Neural cell (in vitro differentiated cells): ENCODE measurements around the gene ALK. TPM values are rescaled to one million over a fixed set of nuclear protein-coding genes. Genes with fewer than 3 reads are reported as not detected.
A peak's percentile ranks its signal among the peaks of the same experiment; 100 is the strongest.

ENCODE experiments used
- H2AFZ ChIP-seq: fragments of 200-600, 300-800 bp; sonication (generic), shearing (Covaris generic); 2 replicates; pipeline ENCODE4 v1.6.0; 2014; ENCODE audit warnings: low read depth, mild to moderate bottlenecking, antibody characterized with exemption, low read length, moderate library complexity
- H3F3A ChIP-seq: fragments of 200-600 bp; shearing (Covaris generic); 2 replicates; pipeline ENCODE4 v1.6.1; 2016; ENCODE audit warnings: mild to moderate bottlenecking, moderate library complexity, mixed read lengths, antibody characterized with exemption, low read length; ENCODE audit not compliant: insufficient read depth, poor library complexity, severe bottlenecking
- H3K27ac ChIP-seq: fragments of 200-600, 300-800 bp; sonication (generic), shearing (Covaris generic); 2 replicates; pipeline ENCODE4 v1.5.1; 2014; ENCODE audit warnings: mild to moderate bottlenecking, low read length, moderate library complexity
- H3K27me3 ChIP-seq: fragments of 300-800, 200-600 bp; sonication (generic), shearing (Covaris generic); 2 replicates; pipeline ENCODE4 v1.6.0; 2014; ENCODE audit warnings: mild to moderate bottlenecking, low read depth, low read length, moderate library complexity; ENCODE audit not compliant: insufficient read depth
- H3K36me3 ChIP-seq: fragments of 300-800, 200-600 bp; sonication (generic), shearing (Covaris generic); 2 replicates; pipeline ENCODE4 v1.5.1; 2014; ENCODE audit warnings: mild to moderate bottlenecking, antibody characterized with exemption, low read length, moderate library complexity; ENCODE audit not compliant: insufficient read depth
- H3K4me2 ChIP-seq: fragments of 300-800, 200-600 bp; sonication (generic), shearing (Covaris generic); 2 replicates; pipeline ENCODE4 v1.6.0; 2014; ENCODE audit warnings: mild to moderate bottlenecking, low read length
- H3K4me3 ChIP-seq: fragments of 300-800, 200-600 bp; sonication (generic), shearing (Covaris generic); 2 replicates; pipeline ENCODE4 v1.5.1; 2014; ENCODE audit warnings: mild to moderate bottlenecking, low read length, moderate library complexity
- H3K79me2 ChIP-seq: fragments of 200-600 bp; shearing (Covaris generic); replicated peaks from 2 replicates; pipeline ENCODE4 v1.6.0; 2014; ENCODE audit warnings: mild to moderate bottlenecking, low read length, moderate library complexity; ENCODE audit not compliant: insufficient read depth
- H3K9ac ChIP-seq: fragments of 300-800, 200-600 bp; sonication (generic), shearing (Covaris generic); 2 replicates; pipeline ENCODE4 v1.6.1; 2016; ENCODE audit warnings: mild to moderate bottlenecking, low read length, mixed read lengths
- H3K9me2 ChIP-seq: fragments of 200-600 bp; shearing (Covaris generic); 2 replicates; pipeline ENCODE4 v1.6.1; 2016; ENCODE audit warnings: mild to moderate bottlenecking, low read length, mixed read lengths; ENCODE audit not compliant: insufficient read depth
- H3K9me3 ChIP-seq: fragments of 200-600, 300-800 bp; sonication (generic), shearing (Covaris generic); 2 replicates; pipeline ENCODE4 v1.6.1; 2016; ENCODE audit warnings: mild to moderate bottlenecking, mixed run types, low read length, moderate library complexity, mixed read lengths
- H4K20me1 ChIP-seq: fragments of 200-600 bp; shearing (Covaris generic); 2 replicates; pipeline ENCODE4 v1.6.1; 2016; ENCODE audit warnings: mild to moderate bottlenecking, mixed run types; ENCODE audit not compliant: insufficient read depth
- EP300 ChIP-seq: fragments of 450-650 bp; conservative IDR thresholded peaks from 2 replicates; pipeline ENCODE4 v1.6.1; 2014; ENCODE audit warnings: antibody characterized with exemption, mild to moderate bottlenecking, moderate library complexity; ENCODE audit not compliant: poor library complexity, severe bottlenecking
- EZH2 ChIP-seq: fragments of 200-600, 300-800 bp; shearing (Covaris generic), sonication (generic); IDR thresholded peaks from 2 replicates; pipeline ENCODE4 v1.6.1; 2014; ENCODE audit warnings: antibody characterized with exemption, low read length, borderline replicate concordance, mild to moderate bottlenecking; ENCODE audit not compliant: insufficient read depth, poor library complexity, severe bottlenecking
- MXI1 ChIP-seq: fragments of 450-650 bp; conservative IDR thresholded peaks from 2 replicates; pipeline ENCODE4 v1.6.1; 2014; ENCODE audit warnings: antibody characterized with exemption, mild to moderate bottlenecking; ENCODE audit not compliant: poor library complexity, severe bottlenecking
- POLR2AphosphoS5 ChIP-seq: IDR thresholded peaks from 2 replicates; pipeline ENCODE4 v1.6.1; 2012
- RAD21 ChIP-seq: fragments of 450-650 bp; conservative IDR thresholded peaks from 2 replicates; pipeline ENCODE4 v1.6.1; 2014; ENCODE audit warnings: antibody characterized with exemption, mild to moderate bottlenecking, moderate library complexity
- SMC3 ChIP-seq: fragments of 450-650 bp; conservative IDR thresholded peaks from 2 replicates; pipeline ENCODE4 v1.6.1; 2014; ENCODE audit warnings: antibody characterized with exemption, mild to moderate bottlenecking, moderate library complexity; ENCODE audit not compliant: poor library complexity
- TAF1 ChIP-seq: IDR thresholded peaks from 2 replicates; pipeline ENCODE4 v1.6.1; 2012; ENCODE audit warnings: low read depth
- polyA plus RNA-seq: library from polyadenylated mRNA; depleted of rRNA; stranded (reverse); fragments of >200 nt; gene quantifications from 2 replicates; pipeline ENCODE4 v1.2.3, GENCODE V29; 2014
- TF ChIP-seq, protein P1 (sequence below): IDR thresholded peaks from 2 replicates; pipeline ENCODE4 v1.6.1; 2012; ENCODE audit warnings: borderline replicate concordance
- TF ChIP-seq, protein P2 (sequence below): fragments of 450-650 bp; IDR thresholded peaks from 2 replicates; pipeline ENCODE4 v1.5.1; 2014; ENCODE audit warnings: antibody characterized with exemption, mild to moderate bottlenecking, moderate library complexity; ENCODE audit not compliant: poor library complexity, severe bottlenecking

ALK gene
- polyA plus RNA-seq, 1 donor from 2014 or later = 7.1 TPM

DNA sequence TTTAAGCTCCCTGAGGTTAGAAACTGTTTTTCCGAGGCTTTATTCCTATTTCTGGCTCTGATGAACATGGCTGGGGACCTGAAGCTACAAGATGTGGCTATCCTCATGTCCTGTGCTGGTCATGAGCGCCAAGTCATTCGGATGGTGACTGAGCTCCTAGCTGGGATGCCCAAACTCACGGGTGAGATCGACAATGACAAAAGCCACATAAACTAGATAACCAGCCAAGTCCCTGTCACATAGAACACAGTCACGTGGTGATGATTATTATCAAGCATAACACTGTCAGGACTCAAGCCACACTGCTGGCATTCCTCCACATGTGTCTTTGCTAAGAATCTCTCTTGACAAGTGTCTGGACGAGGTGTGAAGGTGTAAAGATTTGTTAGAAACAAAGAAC, 531.2 kb downstream of the ALK start:
- Histone ChIP-seq H3K79me2 (no peaks in the 10 kb centered on the region), H3K9me3 (no peaks in the 10 kb centered on the region), H3K27me3 (no peaks in the 10 kb centered on the region), H3K4me2 (no peak overlapping the region), H3K4me3 (no peak overlapping the region), H3K36me3 (no peaks in the 10 kb centered on the region), H3F3A (no peaks in the 10 kb centered on the region), H3K9me2 (no peaks in the 10 kb centered on the region), H2AFZ (no peak overlapping the region), H4K20me1 (no peaks in the 10 kb centered on the region), H3K27ac (no peak overlapping the region), H3K9ac (no peak overlapping the region)
- TF ChIP-seq POLR2AphosphoS5 (no peak), MXI1 (no peak), SMC3 (no peak)
- TF ChIP-seq, protein P1, sequence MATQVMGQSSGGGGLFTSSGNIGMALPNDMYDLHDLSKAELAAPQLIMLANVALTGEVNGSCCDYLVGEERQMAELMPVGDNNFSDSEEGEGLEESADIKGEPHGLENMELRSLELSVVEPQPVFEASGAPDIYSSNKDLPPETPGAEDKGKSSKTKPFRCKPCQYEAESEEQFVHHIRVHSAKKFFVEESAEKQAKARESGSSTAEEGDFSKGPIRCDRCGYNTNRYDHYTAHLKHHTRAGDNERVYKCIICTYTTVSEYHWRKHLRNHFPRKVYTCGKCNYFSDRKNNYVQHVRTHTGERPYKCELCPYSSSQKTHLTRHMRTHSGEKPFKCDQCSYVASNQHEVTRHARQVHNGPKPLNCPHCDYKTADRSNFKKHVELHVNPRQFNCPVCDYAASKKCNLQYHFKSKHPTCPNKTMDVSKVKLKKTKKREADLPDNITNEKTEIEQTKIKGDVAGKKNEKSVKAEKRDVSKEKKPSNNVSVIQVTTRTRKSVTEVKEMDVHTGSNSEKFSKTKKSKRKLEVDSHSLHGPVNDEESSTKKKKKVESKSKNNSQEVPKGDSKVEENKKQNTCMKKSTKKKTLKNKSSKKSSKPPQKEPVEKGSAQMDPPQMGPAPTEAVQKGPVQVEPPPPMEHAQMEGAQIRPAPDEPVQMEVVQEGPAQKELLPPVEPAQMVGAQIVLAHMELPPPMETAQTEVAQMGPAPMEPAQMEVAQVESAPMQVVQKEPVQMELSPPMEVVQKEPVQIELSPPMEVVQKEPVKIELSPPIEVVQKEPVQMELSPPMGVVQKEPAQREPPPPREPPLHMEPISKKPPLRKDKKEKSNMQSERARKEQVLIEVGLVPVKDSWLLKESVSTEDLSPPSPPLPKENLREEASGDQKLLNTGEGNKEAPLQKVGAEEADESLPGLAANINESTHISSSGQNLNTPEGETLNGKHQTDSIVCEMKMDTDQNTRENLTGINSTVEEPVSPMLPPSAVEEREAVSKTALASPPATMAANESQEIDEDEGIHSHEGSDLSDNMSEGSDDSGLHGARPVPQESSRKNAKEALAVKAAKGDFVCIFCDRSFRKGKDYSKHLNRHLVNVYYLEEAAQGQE = peak; percentile 3

DNA sequence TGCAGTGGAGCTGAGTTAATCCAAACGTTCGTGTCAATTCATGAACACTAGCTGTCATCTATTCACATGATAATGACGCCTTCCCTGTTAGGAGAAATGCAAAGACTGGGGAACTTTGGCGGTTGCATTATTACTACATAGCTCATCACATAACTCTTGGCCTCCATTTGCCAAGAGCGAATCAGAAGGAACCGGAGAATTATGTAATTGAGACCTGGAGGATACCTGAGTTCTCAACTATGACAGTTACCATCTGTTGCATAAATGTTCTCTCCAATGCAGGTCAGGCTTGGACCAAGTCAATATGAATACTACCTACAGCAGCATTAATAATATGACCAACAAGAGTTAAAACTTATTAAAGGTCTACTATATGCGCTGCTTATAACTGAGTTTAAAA, 531.7 kb downstream of the ALK start:
- H2AFZ ChIP-seq = no peak overlapping the region
- H3K4me3 ChIP-seq = no peak overlapping the region
- H3K27me3 ChIP-seq = no peaks in the 10 kb centered on the region
- no peak overlapping the region for H3K9ac ChIP-seq
- no peaks in the 10 kb centered on the region for H3K9me2 ChIP-seq
- TF ChIP-seq, protein P1 = peak; percentile 24
- TF ChIP-seq RAD21 (no peak), EP300 (peak; percentile 74), TAF1 (no peak), POLR2AphosphoS5 (peak; percentile 37), MXI1 (no peak), EZH2 (no peak), SMC3 (no peak)
- TF ChIP-seq, protein P2, sequence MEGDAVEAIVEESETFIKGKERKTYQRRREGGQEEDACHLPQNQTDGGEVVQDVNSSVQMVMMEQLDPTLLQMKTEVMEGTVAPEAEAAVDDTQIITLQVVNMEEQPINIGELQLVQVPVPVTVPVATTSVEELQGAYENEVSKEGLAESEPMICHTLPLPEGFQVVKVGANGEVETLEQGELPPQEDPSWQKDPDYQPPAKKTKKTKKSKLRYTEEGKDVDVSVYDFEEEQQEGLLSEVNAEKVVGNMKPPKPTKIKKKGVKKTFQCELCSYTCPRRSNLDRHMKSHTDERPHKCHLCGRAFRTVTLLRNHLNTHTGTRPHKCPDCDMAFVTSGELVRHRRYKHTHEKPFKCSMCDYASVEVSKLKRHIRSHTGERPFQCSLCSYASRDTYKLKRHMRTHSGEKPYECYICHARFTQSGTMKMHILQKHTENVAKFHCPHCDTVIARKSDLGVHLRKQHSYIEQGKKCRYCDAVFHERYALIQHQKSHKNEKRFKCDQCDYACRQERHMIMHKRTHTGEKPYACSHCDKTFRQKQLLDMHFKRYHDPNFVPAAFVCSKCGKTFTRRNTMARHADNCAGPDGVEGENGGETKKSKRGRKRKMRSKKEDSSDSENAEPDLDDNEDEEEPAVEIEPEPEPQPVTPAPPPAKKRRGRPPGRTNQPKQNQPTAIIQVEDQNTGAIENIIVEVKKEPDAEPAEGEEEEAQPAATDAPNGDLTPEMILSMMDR = no peak
- H3K36me3 ChIP-seq = no peaks in the 10 kb centered on the region
- no peaks in the 10 kb centered on the region for H3K79me2 ChIP-seq
- H3K4me2 ChIP-seq = no peak overlapping the region
- H3K27ac ChIP-seq = no peak overlapping the region
- H3F3A ChIP-seq = no peaks in the 10 kb centered on the region
- no peaks in the 10 kb centered on the region for H3K9me3 ChIP-seq
- no peaks in the 10 kb centered on the region for H4K20me1 ChIP-seq
